SU-DHL-6 (cell line): ENCODE results near the gene SLC6A12.

ENCODE experiments used
- CTCF ChIP-seq: fragments of 200-600 bp; sonication (generic); IDR thresholded peaks from one replicate; pipeline ENCODE4 v1.5.1; 2017; ENCODE audit warnings: antibody characterized with exemption, mild to moderate bottlenecking, low read length, moderate library complexity; ENCODE audit not compliant: insufficient read depth, poor library complexity, severe bottlenecking
- EZH2phosphoT487 ChIP-seq: fragments of 200-600 bp; sonication (generic), shearing (Covaris generic); conservative IDR thresholded peaks from 2 replicates; pipeline ENCODE4 v1.6.1; 2018; ENCODE audit warnings: mild to moderate bottlenecking, antibody characterized with exemption, low read length, moderate library complexity, mixed read lengths

GRCh38 chr12:262113-262512 is 48.2 kb upstream of the SLC6A12 start:
- TF ChIP-seq CTCF (no peak), EZH2phosphoT487 (no peak)
